GDM1 (cell line): ENCODE results near the gene HAVCR1.
"Not testable (repeated sequence)": the region's sequence is repeated elsewhere in the genome, so short reads cannot be mapped to it uniquely, and the experiment has no call there.

ENCODE experiments used
- DNase-seq: peaks from one replicate; lab custom pipeline; 2025; lab: John Stamatoyannopoulos, UW

Gene HAVCR1

GRCh38 chr5:157049605-157050004 lies 9.3 kb downstream of the HAVCR1 start:
- no peak for DNase-seq

- no peak for DNase-seq
These were observed 11.0 kb downstream of the HAVCR1 start for GRCh38 chr5:157047898-157048297.

GRCh38 chr5:157047016-157047415 lies 11.9 kb downstream of the HAVCR1 start:
- not testable (repeated sequence) for DNase-seq

- DNase-seq: no peak
These were observed 12.9 kb downstream of the HAVCR1 start for GRCh38 chr5:157046041-157046440.

- DNase-seq: no peak
These were observed 13.3 kb downstream of the HAVCR1 start for GRCh38 chr5:157045601-157046000.

GRCh38 chr5:157038568-157039187 lies 20.2 kb downstream of the HAVCR1 start:
- DNase-seq: no peak

GRCh38 chr5:157034106-157035072 lies 24.5 kb downstream of the HAVCR1 start:
- DNase-seq: not testable (repeated sequence)

- no peak for DNase-seq
These were observed 25.8 kb downstream of the HAVCR1 start for GRCh38 chr5:157033071-157033583.

- DNase-seq: no peak
These were observed 28.2 kb downstream of the HAVCR1 start for GRCh38 chr5:157030692-157031091.

- DNase-seq: no peak
These were observed 29.5 kb downstream of the HAVCR1 start for GRCh38 chr5:157029457-157029856.

- not testable (repeated sequence) for DNase-seq
These were observed 31.3 kb downstream of the HAVCR1 start for GRCh38 chr5:157027663-157028062.

- DNase-seq: no peak
These were observed 32.0 kb downstream of the HAVCR1 start for GRCh38 chr5:157026789-157027424.

GRCh38 chr5:157025093-157025698 lies 33.7 kb downstream of the HAVCR1 start:
- DNase-seq: no peak

GRCh38 chr5:157024208-157024959 lies 34.5 kb downstream of the HAVCR1 start:
- no peak for DNase-seq

GRCh38 chr5:157022024-157022423 lies 36.9 kb downstream of the HAVCR1 start:
- DNase-seq: no peak

- DNase-seq: no peak
These were observed 38.2 kb downstream of the HAVCR1 start for GRCh38 chr5:157020511-157021222.

GRCh38 chr5:157020002-157020401 lies 38.9 kb downstream of the HAVCR1 start:
- DNase-seq: no peak

GRCh38 chr5:157014143-157014542 lies 44.8 kb downstream of the HAVCR1 start:
- DNase-seq: not testable (repeated sequence)

- DNase-seq: no peak
These were observed 52.7 kb downstream of the HAVCR1 start for GRCh38 chr5:157006262-157006661.

GRCh38 chr5:157004893-157005551 lies 53.9 kb downstream of the HAVCR1 start:
- DNase-seq: no peak
